Astrocyte of the spinal cord (primary cell): ENCODE results near the gene CALY.

Experiments used
- DNase-seq: peaks from one replicate; pipeline ENCODE4 v3.0.0; 2011; ENCODE audit warnings: low read depth, low spot score
- H3K4me3 ChIP-seq: 2 replicates; pipeline ENCODE4 v1.5.1; 2011; ENCODE audit warnings: low read depth, mild to moderate bottlenecking, low read length, moderate library complexity
- CTCF ChIP-seq: IDR thresholded peaks from 2 replicates; pipeline ENCODE4 v1.5.1; 2012; ENCODE audit warnings: low read depth, mild to moderate bottlenecking, low read length, inconsistent platforms
- in situ Hi-C: cut with HindIII; loops from 2 replicates; pipeline ENCODE4 v1.10.0; 2017; ENCODE audit warnings: low sequenced_read_pairs

CALY gene

DNA sequence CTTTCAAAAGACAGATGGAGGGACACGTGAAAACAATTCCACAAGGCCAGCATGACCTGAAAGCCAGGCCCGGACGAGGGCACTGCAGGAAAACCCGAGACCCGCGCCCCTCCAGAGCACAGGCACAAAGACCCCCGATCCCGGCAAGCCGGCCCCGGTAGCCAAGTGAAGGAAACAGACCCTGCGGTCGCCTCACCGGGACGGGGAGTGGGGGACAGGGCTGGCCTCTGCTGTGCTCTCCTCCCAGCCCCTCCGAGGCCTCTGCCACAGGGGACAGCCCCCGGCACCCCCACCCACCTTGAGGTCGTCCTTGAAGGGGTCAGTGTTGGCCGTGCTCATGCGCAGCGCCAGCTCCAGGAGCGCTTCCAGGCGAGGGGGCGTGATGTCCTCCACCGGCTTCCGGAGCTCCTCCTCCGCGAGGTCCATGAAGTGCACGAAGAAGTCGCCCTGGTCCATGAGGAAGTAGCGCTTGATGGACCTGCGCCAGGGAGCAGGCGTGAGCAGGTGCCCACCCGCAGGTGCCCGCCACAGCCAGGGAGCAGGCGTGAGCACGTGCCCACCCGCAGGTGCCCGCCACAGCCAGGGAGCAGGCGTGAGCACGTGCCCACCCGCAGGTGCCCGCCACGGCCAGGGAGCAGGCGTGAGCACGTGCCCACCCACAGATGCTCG lies 48.7 kb downstream of the CALY start:
- TF ChIP-seq CTCF, result no peak
- in situ Hi-C loops, result no loop called here
- H3K4me3 ChIP-seq, result no peak overlapping the region
- DNase-seq, result no peak

GRCh38 chr10:133286366-133286765 lies 50.3 kb downstream of the CALY start:
- H3K4me3 ChIP-seq, result no peak overlapping the region
- in situ Hi-C loops, result no loop called here
- no peak for TF ChIP-seq CTCF
- DNase-seq, result no peak

GRCh38 chr10:133285217-133285616 lies 51.5 kb downstream of the CALY start:
- in situ Hi-C loops, result no loop called here
- DNase-seq, result no peak
- TF ChIP-seq CTCF, result no peak
- H3K4me3 ChIP-seq, result no peak overlapping the region

DNA sequence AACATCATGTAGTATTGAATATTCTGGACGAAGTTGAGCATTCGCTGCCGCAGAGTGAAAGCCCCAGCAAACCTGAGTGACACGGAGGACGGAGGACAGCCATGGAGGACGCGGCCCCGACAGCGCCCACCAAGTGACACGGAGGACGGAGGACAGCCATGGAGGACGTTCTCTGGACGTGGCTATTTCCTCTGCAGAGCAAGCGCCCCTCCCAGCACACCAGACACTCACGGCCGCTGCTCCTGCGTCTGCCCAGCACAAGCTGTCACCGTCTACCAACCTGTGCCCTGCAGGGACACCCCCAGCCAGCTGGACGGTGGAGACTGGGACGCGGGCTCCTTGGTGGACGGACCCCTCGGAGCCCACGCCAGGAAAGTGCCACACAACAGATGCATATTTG lies 52.8 kb downstream of the CALY start:
- no peak overlapping the region for H3K4me3 ChIP-seq
- in situ Hi-C loops, result no loop called here
- no peak for DNase-seq
- TF ChIP-seq CTCF, result no peak

DNA sequence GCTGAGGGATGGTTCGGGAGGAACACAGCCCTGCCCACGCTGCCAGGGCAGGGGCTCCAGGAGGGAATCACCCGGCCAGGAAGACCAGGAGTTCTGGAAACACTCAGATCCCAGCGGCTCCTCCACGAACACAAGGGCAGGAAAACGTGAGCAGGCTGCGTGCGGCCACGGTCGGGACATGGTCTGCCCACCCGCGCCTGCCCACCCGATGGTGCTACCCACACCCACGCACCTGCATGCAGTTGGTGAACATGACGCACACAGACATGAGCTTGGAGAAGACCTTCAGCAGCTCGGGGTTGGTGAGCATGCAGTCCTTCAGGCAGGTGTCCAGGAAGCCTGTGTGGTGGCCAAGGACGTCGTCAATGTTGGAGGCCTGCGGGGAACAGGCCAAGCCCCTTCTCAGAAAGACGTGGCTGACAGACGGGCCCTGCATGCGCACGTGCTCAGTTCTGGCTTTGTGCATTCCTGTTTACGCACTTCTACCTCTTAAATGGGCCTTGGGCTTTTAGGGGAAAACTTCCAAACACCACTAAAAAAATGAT lies 53.8 kb downstream of the CALY start:
- TF ChIP-seq CTCF, result no peak
- no peak for DNase-seq
- no peak overlapping the region for H3K4me3 ChIP-seq
- in situ Hi-C loops, result no loop called here

DNA sequence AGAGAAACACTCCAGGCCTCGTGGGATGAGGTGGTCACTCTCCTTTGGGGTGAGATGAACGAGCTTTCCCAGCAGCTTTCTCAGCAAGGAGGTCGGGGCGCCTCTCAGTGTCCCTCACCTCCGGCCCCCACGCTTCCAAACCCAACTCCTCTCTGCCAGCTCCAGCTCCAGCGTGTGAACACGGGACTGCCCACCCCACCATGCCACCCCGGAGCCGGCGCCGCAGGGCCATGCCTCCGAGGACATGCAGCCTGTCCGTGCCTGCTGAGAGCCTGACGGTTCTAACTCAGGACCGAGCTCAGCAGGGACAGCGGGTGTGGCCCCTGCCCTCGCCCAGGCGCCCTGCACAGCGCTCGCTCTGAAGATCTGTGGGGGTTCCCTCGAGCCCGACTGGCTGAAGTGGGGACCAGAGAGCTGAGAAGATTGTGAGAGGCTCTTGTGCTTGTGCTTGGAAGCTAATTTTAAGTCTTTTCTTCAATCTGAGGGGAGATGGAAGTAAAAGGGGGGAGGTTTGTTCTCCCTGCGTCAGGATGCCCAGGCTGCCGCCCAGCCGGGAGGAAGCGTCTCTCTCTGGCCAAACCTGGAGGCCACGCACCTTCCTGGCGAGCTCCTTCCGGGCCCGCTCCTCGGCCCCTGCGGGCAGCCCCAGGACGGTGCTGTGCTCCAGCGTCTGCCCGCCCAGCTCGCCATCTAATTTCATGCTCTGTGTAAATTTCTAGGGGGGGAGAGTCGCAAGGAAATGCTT lies 54.9 kb downstream of the CALY start:
- H3K4me3 ChIP-seq, result no peak overlapping the region
- TF ChIP-seq CTCF, result no peak
- in situ Hi-C loops, result no loop called here
- DNase-seq, result no peak
